B cell (primary cell): ENCODE data around the gene KRT80. TPM values are rescaled to one million over a fixed set of nuclear protein-coding genes. Genes with fewer than 3 reads are reported as not detected.

Source experiments
- ATAC-seq: fragments of 200-7000 bp; cut with Tn5 transposase; one replicate; pipeline ENCODE4 v1.10.0; 2021; ENCODE audit warnings: low read depth, mild to moderate bottlenecking, moderate number of reproducible peaks, moderate library complexity
- CTCF ChIA-PET: fragments of 350-600 bp; sonication (Branson Sonifier 250); formaldehyde crosslinking; loops from one replicate; lab custom pipeline; 2021; ENCODE audit warnings: antibody characterized with exemption, inconsistent platforms; lab: Charles Lee
- POLR2A ChIA-PET: fragments of 350-600 bp; sonication (Branson Sonifier 250); formaldehyde crosslinking; loops from one replicate; lab custom pipeline; 2021; ENCODE audit warnings: antibody characterized with exemption; lab: Charles Lee
- DNase-seq: peaks from one replicate; pipeline ENCODE4 v3.0.0; 2013
- H2AFZ ChIP-seq: 2 replicates; pipeline ENCODE4 v1.6.1; 2012; ENCODE audit warnings: mild to moderate bottlenecking, low read depth, low read length; ENCODE audit not compliant: insufficient read depth, poor library complexity, severe bottlenecking
- H3K27ac ChIP-seq, 2 donors: 1 replicate in 1 of 2; 2 replicates in 1 of 2; pipeline ENCODE4 v1.5.1; 2012 to 2013; ENCODE audit warnings: low read length in 2 of 2, mild to moderate bottlenecking in 2 of 2, moderate library complexity in 1 of 2
- H3K27me3 ChIP-seq, 4 experiments: fragments of 200-600 bp in 1 of 4; sonication (generic) in 1 of 4; replicated peaks in 1 of 4; 1 replicate in 2 of 4; 2 replicates in 2 of 4; pipeline versions ENCODE4 v1.6.1 to v1.7.0; 2013 to 2016; ENCODE audit warnings: low read length in 3 of 4, mild to moderate bottlenecking in 2 of 4, mixed read lengths in 1 of 4, moderate library complexity in 1 of 4; ENCODE audit not compliant: insufficient read depth in 4 of 4, control insufficient read depth in 3 of 4; ENCODE audit errors: control extremely low read depth in 1 of 4
- H3K36me3 ChIP-seq, 2 experiments: replicated peaks in 1 of 2; 1 replicate in 1 of 2; 2 replicates in 1 of 2; pipeline versions ENCODE4 v1.6.1 to v1.7.1; 2013; ENCODE audit warnings: low read length in 1 of 2; ENCODE audit not compliant: insufficient read depth in 2 of 2, control insufficient read depth in 1 of 2; ENCODE audit errors: control extremely low read depth in 1 of 2, extremely low read depth in 1 of 2
- H3K4me1 ChIP-seq, 2 donors: fragments of 200-600 bp in 1 of 2; sonication (generic) in 1 of 2; 1 replicate in 1 of 2; 2 replicates in 1 of 2; pipeline versions ENCODE4 v1.5.1 to v1.6.1; 2013 to 2017; ENCODE audit warnings: low read length in 2 of 2; ENCODE audit not compliant: control insufficient read depth in 2 of 2, insufficient read depth in 2 of 2
- H3K4me2 ChIP-seq: replicated peaks from 2 replicates; pipeline ENCODE3; 2012; ENCODE audit warnings: mild to moderate bottlenecking, low read depth, low read length; ENCODE audit not compliant: poor library complexity, severe bottlenecking
- H3K4me3 ChIP-seq, 5 experiments: fragments of 200-600 bp in 1 of 5; sonication (generic) in 1 of 5; 1 replicate in 3 of 5; 2 replicates in 2 of 5; pipeline versions ENCODE4 v1.5.1 to v1.7.0; 2011 to 2016; ENCODE audit warnings: low read length in 4 of 5, mild to moderate bottlenecking in 4 of 5, low read depth in 2 of 5, control low read depth in 1 of 5, moderate library complexity in 1 of 5; ENCODE audit not compliant: insufficient read depth in 1 of 5; ENCODE audit errors: control extremely low read depth in 1 of 5, extremely low read depth in 1 of 5
- H3K79me2 ChIP-seq: fragments of 200-600 bp; sonication (generic); one replicate; pipeline ENCODE4 v1.6.0; 2016; ENCODE audit warnings: low read length; ENCODE audit not compliant: control insufficient read depth, insufficient read depth
- H3K9ac ChIP-seq: fragments of 200-600 bp; sonication (generic); 2 replicates; pipeline ENCODE4 v1.6.1; 2017; ENCODE audit warnings: mild to moderate bottlenecking, low read length, moderate library complexity
- H3K9me3 ChIP-seq, 3 donors: one replicate each; pipeline versions ENCODE4 v1.6.1 to v1.7.1; 2013; ENCODE audit warnings: low read length in 2 of 3; ENCODE audit not compliant: control insufficient read depth in 2 of 3, insufficient read depth in 1 of 3; ENCODE audit errors: control extremely low read depth in 1 of 3
- H4K20me1 ChIP-seq: 2 replicates; pipeline ENCODE4 v1.6.0; 2012; ENCODE audit warnings: mild to moderate bottlenecking, low read length; ENCODE audit not compliant: insufficient read depth, control insufficient read depth, poor library complexity, severe bottlenecking
- H3K27ac Mint-ChIP-seq: one replicate; pipeline ENCODE4 v1.8.0; 2021; ENCODE audit warnings: mixed read lengths
- H3K27me3 Mint-ChIP-seq: one replicate; pipeline ENCODE4 v1.8.0; 2021; ENCODE audit warnings: mixed read lengths
- H3K4me1 Mint-ChIP-seq: one replicate; pipeline ENCODE4 v1.8.0; 2021; ENCODE audit warnings: mixed read lengths
- H3K4me3 Mint-ChIP-seq: one replicate; pipeline ENCODE4 v1.8.0; 2021; ENCODE audit warnings: mixed read lengths
- H3K9me3 Mint-ChIP-seq: one replicate; pipeline ENCODE4 v1.8.0; 2022; ENCODE audit warnings: mixed read lengths; ENCODE audit not compliant: insufficient read depth
- EZH2 ChIP-seq: IDR thresholded peaks from 2 replicates; pipeline ENCODE4 v1.6.1; 2012; ENCODE audit warnings: borderline replicate concordance, low read depth, mild to moderate bottlenecking, moderate library complexity, low read length; ENCODE audit not compliant: insufficient read depth, poor library complexity, severe bottlenecking
- WGBS: methylation state at CpG from one replicate; pipeline ENCODE4 v1.1.5; 2013; ENCODE audit warnings: missing lambda C conversion rate; ENCODE audit not compliant: insufficient coverage; 5-methylcytosine and 5-hydroxymethylcytosine counted together
- intact Hi-C: fragments of 100-400 bp; cut with micrococcal nuclease; formaldehyde crosslinking; loops from one replicate; pipeline ENCODE4 v1.10.0; 2022
- polyA plus RNA-seq: library from polyadenylated mRNA; depleted of rRNA; stranded (reverse); fragments of >200 nt; gene quantifications from 2 replicates; pipeline ENCODE4 v1.2.3, GENCODE V29; 2012
- total RNA-seq, 2 donors: library from RNA; stranded (reverse); fragments of 120-200 nt in 1 of 2; gene quantifications; 1 replicate in 1 of 2; 2 replicates in 1 of 2; pipeline versions ENCODE4 v1.2.3 to v1.2.4, GENCODE V29; 2013 to 2022
- TF ChIP-seq, protein P1 (sequence below): fragments of 200-600 bp; IDR thresholded peaks from one replicate; pipeline ENCODE4 v1.8.0; 2022; ENCODE audit warnings: antibody characterized with exemption, mild to moderate bottlenecking

Gene KRT80
- total and polyA plus RNA-seq, 2 donors (not counting 1 experiment from before 2014, with no cell fraction given): not detected

DNA sequence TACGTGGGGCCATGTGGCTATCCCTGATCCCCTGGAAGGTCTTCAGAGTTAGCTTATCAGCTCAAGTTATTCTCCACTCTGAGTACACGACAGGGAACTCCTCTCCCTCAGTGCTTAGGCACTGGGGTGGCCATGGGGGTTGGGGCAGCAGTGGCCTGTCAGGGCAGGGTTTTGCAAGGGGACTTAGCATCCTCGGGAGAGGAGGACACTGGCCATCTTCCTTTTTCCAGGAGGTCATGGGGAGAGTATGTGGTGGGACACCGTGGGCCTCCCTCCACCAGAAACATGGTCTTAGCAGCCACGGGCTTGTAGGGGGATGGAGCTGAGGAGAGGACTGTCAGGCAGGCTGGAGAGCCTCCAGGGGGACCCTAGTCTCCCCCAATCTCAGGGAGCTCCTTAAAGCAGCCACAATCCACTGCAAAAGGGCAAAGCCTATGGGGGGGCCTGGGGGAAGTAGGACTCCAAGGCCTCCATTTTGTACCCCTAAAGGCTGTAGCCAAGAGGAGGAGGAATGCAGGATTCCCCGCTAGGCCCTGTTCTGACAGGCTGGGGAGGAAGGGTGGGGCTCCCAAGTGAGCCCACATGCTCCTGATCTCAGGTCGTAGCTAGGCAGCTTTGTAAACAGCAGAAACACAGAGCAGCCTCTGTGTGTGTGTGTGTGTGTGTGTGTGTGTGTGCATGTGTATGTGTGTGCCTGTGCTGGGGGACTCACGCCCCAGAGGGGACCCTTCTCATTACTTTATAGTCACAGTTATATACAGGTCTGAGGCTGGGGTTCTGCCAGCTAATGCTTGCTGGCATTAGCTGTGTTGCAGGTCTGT, 36.6 kb downstream of the KRT80 start:
- Histone ChIP-seq H3K36me3 (no peaks in the 10 kb centered on the region), H2AFZ (no peak overlapping the region), H3K79me2 (no peaks in the 10 kb centered on the region), H3K9ac (no peak overlapping the region), H3K4me3 (no peak overlapping the region), H3K4me2 (no peak overlapping the region), H3K9me3 (peaks cover 0 to 8% (median 0%) of the 10 kb centered on the region in 3 donors), H3K27me3 (peaks cover 0 to 14% (median 2%) of the 10 kb centered on the region in 4 experiments), H4K20me1 (no peaks in the 10 kb centered on the region), H3K4me1 (peaks cover 4 to 21% of the 10 kb centered on the region in 2 donors), H3K27ac (no peak overlapping the region)
- no peak for TF ChIP-seq EZH2
- TF ChIP-seq, protein P1, sequence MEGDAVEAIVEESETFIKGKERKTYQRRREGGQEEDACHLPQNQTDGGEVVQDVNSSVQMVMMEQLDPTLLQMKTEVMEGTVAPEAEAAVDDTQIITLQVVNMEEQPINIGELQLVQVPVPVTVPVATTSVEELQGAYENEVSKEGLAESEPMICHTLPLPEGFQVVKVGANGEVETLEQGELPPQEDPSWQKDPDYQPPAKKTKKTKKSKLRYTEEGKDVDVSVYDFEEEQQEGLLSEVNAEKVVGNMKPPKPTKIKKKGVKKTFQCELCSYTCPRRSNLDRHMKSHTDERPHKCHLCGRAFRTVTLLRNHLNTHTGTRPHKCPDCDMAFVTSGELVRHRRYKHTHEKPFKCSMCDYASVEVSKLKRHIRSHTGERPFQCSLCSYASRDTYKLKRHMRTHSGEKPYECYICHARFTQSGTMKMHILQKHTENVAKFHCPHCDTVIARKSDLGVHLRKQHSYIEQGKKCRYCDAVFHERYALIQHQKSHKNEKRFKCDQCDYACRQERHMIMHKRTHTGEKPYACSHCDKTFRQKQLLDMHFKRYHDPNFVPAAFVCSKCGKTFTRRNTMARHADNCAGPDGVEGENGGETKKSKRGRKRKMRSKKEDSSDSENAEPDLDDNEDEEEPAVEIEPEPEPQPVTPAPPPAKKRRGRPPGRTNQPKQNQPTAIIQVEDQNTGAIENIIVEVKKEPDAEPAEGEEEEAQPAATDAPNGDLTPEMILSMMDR: no peak
- peak; percentile 22 for DNase-seq
- no peak overlapping the region for H3K27ac Mint-ChIP-seq
- ChIA-PET POLR2A (no interaction called here), CTCF (interaction anchor here (0.6 to 1.3 kb wide), 4 partner anchors 17 to 825 kb away, joined by 3 to 6 read pairs (median 5); no protein-coding TSS in a partner anchor)
- no peak overlapping the region for H3K4me3 Mint-ChIP-seq
- intact Hi-C loops: loop anchor here (10.0 kb wide), 1 partner anchor 720 kb away; no protein-coding TSS in a partner anchor
- WGBS: 62% methylated on average over 3 of the region's 8 CpGs
- no peak for ATAC-seq
- H3K27me3 Mint-ChIP-seq: peaks cover 25% of the 10 kb centered on the region
- no peaks in the 10 kb centered on the region for H3K9me3 Mint-ChIP-seq
- peaks cover 10% of the 10 kb centered on the region for H3K4me1 Mint-ChIP-seq

DNA sequence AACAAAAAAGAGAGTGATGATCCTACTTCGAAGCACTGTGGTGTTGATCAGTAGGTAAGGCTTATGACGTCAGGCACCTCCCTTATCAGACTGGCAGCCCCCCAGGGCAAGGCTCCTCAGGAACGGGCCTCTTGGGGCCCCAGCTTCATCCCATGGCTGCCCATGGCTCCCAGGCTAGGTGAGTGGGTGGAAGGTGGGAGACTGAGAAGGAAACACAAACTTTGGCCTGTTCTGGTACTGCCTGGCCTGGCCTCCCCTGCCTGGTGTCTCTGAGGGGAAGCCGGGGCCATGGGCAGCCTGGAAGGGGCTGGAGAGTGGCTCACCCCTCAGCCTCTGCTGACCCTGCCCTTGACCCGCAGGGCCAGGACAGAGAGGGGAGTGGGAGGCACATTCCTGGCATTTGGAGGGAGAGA, 38.9 kb downstream of the KRT80 start:
- CTCF ChIA-PET: interaction anchor here (0.6 kb wide), 1 partner anchor 164 kb away, joined by 3 read pairs; no protein-coding TSS in a partner anchor
- TF ChIP-seq EZH2: no peak
- TF ChIP-seq, protein P1: no peak
- no peak for ATAC-seq
- no peaks in the 10 kb centered on the region for H3K36me3 ChIP-seq
- no peak overlapping the region for H3K4me2 ChIP-seq
- peaks cover 4 to 21% of the 10 kb centered on the region in 2 donors for H3K4me1 ChIP-seq
- H3K9ac ChIP-seq: no peak overlapping the region
- H4K20me1 ChIP-seq: no peaks in the 10 kb centered on the region
- H3K9me3 Mint-ChIP-seq: no peaks in the 10 kb centered on the region
- H3K79me2 ChIP-seq: no peaks in the 10 kb centered on the region
- peaks cover 24% of the 10 kb centered on the region for H3K27me3 Mint-ChIP-seq
- no peak for DNase-seq
- no peak overlapping the region for H3K27ac ChIP-seq
- H3K4me1 Mint-ChIP-seq: peaks cover 10% of the 10 kb centered on the region
- H3K4me3 Mint-ChIP-seq: no peak overlapping the region
- H3K27me3 ChIP-seq: peaks cover 0 to 14% (median 2%) of the 10 kb centered on the region in 4 experiments
- 92% methylated on average over 3 of the region's 5 CpGs for WGBS
- no peak overlapping the region for H3K4me3 ChIP-seq
- H2AFZ ChIP-seq: no peak overlapping the region
- POLR2A ChIA-PET: no interaction called here
- intact Hi-C loops: loop anchor here (10.0 kb wide), 1 partner anchor 722 kb away; no protein-coding TSS in a partner anchor
- H3K9me3 ChIP-seq: no peaks in the 10 kb centered on the region
- no peak overlapping the region for H3K27ac Mint-ChIP-seq
